ENCODE measurements around the gene LRCH1. TPM values are rescaled to one million over a fixed set of nuclear protein-coding genes. Genes with fewer than 3 reads are reported as not detected.

Gene LRCH1
- total RNA-seq, 1 experiment from 2014 or later, result 11.7 TPM

DNA sequence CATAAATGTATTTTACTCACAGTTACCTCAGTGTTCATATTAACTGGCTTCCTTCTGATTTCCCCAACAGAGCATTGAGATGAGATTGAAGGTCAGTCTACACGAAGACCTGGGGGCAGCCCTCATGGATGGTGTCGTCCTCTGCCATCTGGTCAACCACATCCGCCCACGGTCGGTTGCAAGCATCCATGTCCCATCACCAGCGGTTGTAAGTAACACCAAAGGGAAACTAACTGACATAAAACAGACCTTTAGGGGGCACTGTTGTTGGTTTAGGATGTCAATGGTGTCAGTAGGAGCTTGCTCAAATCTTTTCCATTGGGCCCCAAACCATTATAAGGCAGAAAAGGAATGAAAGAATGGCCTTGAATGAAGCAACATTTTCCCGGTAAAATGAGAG is 175.8 kb downstream of the LRCH1 start:
- intact Hi-C loops (cut with micrococcal nuclease; ENCODE audit: unreplicated experiment), result no loop called here
- H3K27ac Mint-ChIP-seq (ENCODE audit: unreplicated experiment), result no peak overlapping the region
- H3K9me3 Mint-ChIP-seq (ENCODE audit: low read depth, unreplicated experiment), result no peaks in the 10 kb centered on the region
- H3K27me3 Mint-ChIP-seq (ENCODE audit: unreplicated experiment), result no peaks in the 10 kb centered on the region
- H3K36me3 Mint-ChIP-seq (ENCODE audit: insufficient read depth, unreplicated experiment), result peaks cover 6% of the 10 kb centered on the region
- H3K4me1 Mint-ChIP-seq (ENCODE audit: low read depth, unreplicated experiment), result no peaks in the 10 kb centered on the region
- BruUV-seq (replicated peaks), result no TSS peak
- TF ChIP-seq CTCF (IDR thresholded peaks at IDR 0.05; ENCODE audit: unreplicated experiment), result no peak
- no peak overlapping the region for H3K4me3 Mint-ChIP-seq (ENCODE audit: low read depth, unreplicated experiment)
- DNase-seq, result no peak
- CTCF ChIA-PET, result no interaction called here

GRCh38 chr13:46731535-46731934 is 178.6 kb downstream of the LRCH1 start:
- no peaks in the 10 kb centered on the region for H3K9me3 Mint-ChIP-seq (ENCODE audit: low read depth, unreplicated experiment)
- CTCF ChIA-PET, result interaction anchor here (0.7 kb wide), 1 partner anchor 257 kb away, joined by 3 read pairs; no protein-coding TSS in a partner anchor
- H3K27ac Mint-ChIP-seq (ENCODE audit: unreplicated experiment), result no peak overlapping the region
- DNase-seq, result no peak
- H3K36me3 Mint-ChIP-seq (ENCODE audit: insufficient read depth, unreplicated experiment), result peaks cover 6% of the 10 kb centered on the region
- no TSS peak for BruUV-seq (replicated peaks)
- no peak overlapping the region for H3K4me3 Mint-ChIP-seq (ENCODE audit: low read depth, unreplicated experiment)
- no peaks in the 10 kb centered on the region for H3K4me1 Mint-ChIP-seq (ENCODE audit: low read depth, unreplicated experiment)
- no peak for TF ChIP-seq CTCF (IDR thresholded peaks at IDR 0.05; ENCODE audit: unreplicated experiment)
- no peaks in the 10 kb centered on the region for H3K27me3 Mint-ChIP-seq (ENCODE audit: unreplicated experiment)
- intact Hi-C loops (cut with micrococcal nuclease; ENCODE audit: unreplicated experiment), result no loop called here

- BruUV-seq (replicated peaks), result no TSS peak
- CTCF ChIA-PET, result no interaction called here
- no peaks in the 10 kb centered on the region for H3K9me3 Mint-ChIP-seq (ENCODE audit: low read depth, unreplicated experiment)
- H3K4me3 Mint-ChIP-seq (ENCODE audit: low read depth, unreplicated experiment), result no peak overlapping the region
- no peaks in the 10 kb centered on the region for H3K4me1 Mint-ChIP-seq (ENCODE audit: low read depth, unreplicated experiment)
- intact Hi-C loops (cut with micrococcal nuclease; ENCODE audit: unreplicated experiment), result no loop called here
- no peak overlapping the region for H3K27ac Mint-ChIP-seq (ENCODE audit: unreplicated experiment)
- H3K27me3 Mint-ChIP-seq (ENCODE audit: unreplicated experiment), result no peaks in the 10 kb centered on the region
- peaks cover 4% of the 10 kb centered on the region for H3K36me3 Mint-ChIP-seq (ENCODE audit: insufficient read depth, unreplicated experiment)
- DNase-seq, result no peak
- no peak for TF ChIP-seq CTCF (IDR thresholded peaks at IDR 0.05; ENCODE audit: unreplicated experiment)
Observed at GRCh38 chr13:46735425-46735824, 182.5 kb downstream of the LRCH1 start.

- no TSS peak for BruUV-seq (replicated peaks)
- Mint-ChIP-seq H3K27ac (ENCODE audit: unreplicated experiment) (no peak overlapping the region), H3K27me3 (ENCODE audit: unreplicated experiment) (no peaks in the 10 kb centered on the region), H3K36me3 (ENCODE audit: insufficient read depth, unreplicated experiment) (no peaks in the 10 kb centered on the region), H3K4me1 (ENCODE audit: low read depth, unreplicated experiment) (no peaks in the 10 kb centered on the region), H3K9me3 (ENCODE audit: low read depth, unreplicated experiment) (no peaks in the 10 kb centered on the region), H3K4me3 (ENCODE audit: low read depth, unreplicated experiment) (no peak overlapping the region)
- CTCF ChIA-PET, result no interaction called here
- DNase-seq, result no peak
- TF ChIP-seq CTCF (IDR thresholded peaks at IDR 0.05; ENCODE audit: unreplicated experiment), result no peak
- intact Hi-C loops (cut with micrococcal nuclease; ENCODE audit: unreplicated experiment), result no loop called here
Observed at GRCh38 chr13:46736541-46737310, 183.8 kb downstream of the LRCH1 start.
